Neural progenitor cell (in vitro differentiated cells): ENCODE measurements around the gene TP63. TPM values are rescaled to one million over a fixed set of nuclear protein-coding genes. Genes with fewer than 3 reads are reported as not detected.

ENCODE experiments used
- DNase-seq: peaks from one replicate; pipeline ENCODE4 v3.0.0-alpha.2; 2016; ENCODE audit warnings: low spot score
- H2AFZ ChIP-seq: fragments of 200-600 bp; sonication (generic); replicated peaks from 2 replicates; pipeline ENCODE4 v1.6.1; 2016; ENCODE audit warnings: antibody characterized with exemption
- H3F3A ChIP-seq: fragments of 200-600 bp; sonication (generic); 2 replicates; pipeline ENCODE4 v1.6.1; 2016; ENCODE audit warnings: antibody characterized with exemption, low read depth
- H3K27ac ChIP-seq: fragments of 200-600 bp; sonication (generic); 2 replicates; pipeline ENCODE4 v1.5.1; 2016; ENCODE audit warnings: mild to moderate bottlenecking
- H3K27me3 ChIP-seq: fragments of 200-600 bp; sonication (generic); 2 replicates; pipeline ENCODE4 v1.6.1; 2016; ENCODE audit warnings: mild to moderate bottlenecking, moderate library complexity
- H3K36me3 ChIP-seq: fragments of 200-600 bp; sonication (generic); 2 replicates; pipeline ENCODE4 v1.5.1; 2016
- H3K4me1 ChIP-seq: fragments of 200-600 bp; sonication (generic); 2 replicates; pipeline ENCODE4 v1.6.1; 2016; ENCODE audit warnings: mixed run types
- H3K4me2 ChIP-seq: fragments of 200-600 bp; sonication (generic); 2 replicates; pipeline ENCODE4 v1.6.1; 2016
- H3K4me3 ChIP-seq: fragments of 200-600 bp; sonication (generic); 2 replicates; pipeline ENCODE4 v1.5.1; 2016
- H3K79me2 ChIP-seq: fragments of 200-600 bp; sonication (generic); 2 replicates; pipeline ENCODE4 v1.6.1; 2016; ENCODE audit warnings: low read depth
- H3K9ac ChIP-seq: fragments of 200-600 bp; sonication (generic); 2 replicates; pipeline ENCODE4 v1.6.1; 2016
- H3K9me3 ChIP-seq: fragments of 200-600 bp; sonication (generic); 2 replicates; pipeline ENCODE4 v1.5.1; 2016; ENCODE audit warnings: low read depth
- H4K20me1 ChIP-seq: fragments of 200-600 bp; sonication (generic); 2 replicates; pipeline ENCODE4 v1.6.1; 2016; ENCODE audit warnings: low read depth
- H3K27ac Mint-ChIP-seq: 3 replicates; pipeline ENCODE4 v1.8.0; 2021; ENCODE audit warnings: mixed read lengths
- H3K27me3 Mint-ChIP-seq: 2 replicates; pipeline ENCODE4 v1.8.0; 2022; ENCODE audit warnings: low read depth, mild to moderate bottlenecking, inconsistent platforms, moderate library complexity, mixed read lengths; ENCODE audit not compliant: insufficient read depth
- H3K36me3 Mint-ChIP-seq: 3 replicates; pipeline ENCODE4 v1.8.0; 2021; ENCODE audit warnings: mixed read lengths
- H3K4me1 Mint-ChIP-seq: 3 replicates; pipeline ENCODE4 v1.8.0; 2021; ENCODE audit warnings: mixed read lengths
- H3K4me3 Mint-ChIP-seq: 3 replicates; pipeline ENCODE4 v1.8.0; 2021; ENCODE audit warnings: mild to moderate bottlenecking, moderate library complexity, mixed read lengths
- H3K9me3 Mint-ChIP-seq: 3 replicates; pipeline ENCODE4 v1.8.0; 2020; ENCODE audit warnings: mixed read lengths
- CTCF ChIP-seq: fragments of 200-600 bp; sonication (generic); IDR thresholded peaks from 2 replicates; pipeline ENCODE4 v1.5.1; 2017; ENCODE audit warnings: antibody characterized with exemption, mild to moderate bottlenecking
- EZH2 ChIP-seq: fragments of 200-600 bp; sonication (generic); IDR thresholded peaks from 2 replicates; pipeline ENCODE4 v1.6.1; 2017; ENCODE audit warnings: antibody characterized with exemption, mild to moderate bottlenecking, moderate library complexity
- EZH2phosphoT487 ChIP-seq: fragments of 200-600 bp; sonication (generic); IDR thresholded peaks from 2 replicates; pipeline ENCODE4 v1.6.1; 2017; ENCODE audit warnings: antibody characterized with exemption
- total RNA-seq: library from RNA; depleted of rRNA; stranded (reverse); fragments of >200 nt; gene quantifications from 2 replicates; pipeline ENCODE4 v1.2.3, GENCODE V29; 2015; ENCODE audit warnings: low replicate concordance

Gene TP63
- total RNA-seq, 1 donor from 2014 or later, result 0.62 TPM

GRCh38 chr3:189779166-189779565 is 148.0 kb downstream of the TP63 start:
- H3K9me3 ChIP-seq, result no peaks in the 10 kb centered on the region
- TF ChIP-seq EZH2 (no peak), CTCF (no peak), EZH2phosphoT487 (no peak)
- no peaks in the 10 kb centered on the region for H3K36me3 Mint-ChIP-seq
- no peaks in the 10 kb centered on the region for H3K9me3 Mint-ChIP-seq
- no peak overlapping the region for H3K9ac ChIP-seq
- no peak overlapping the region for H2AFZ ChIP-seq
- H3F3A ChIP-seq, result peaks cover 14% of the 10 kb centered on the region
- peaks cover 7% of the 10 kb centered on the region for H3K27me3 Mint-ChIP-seq
- DNase-seq, result peak; percentile 7
- H3K79me2 ChIP-seq, result no peaks in the 10 kb centered on the region
- H3K27ac Mint-ChIP-seq, result no peak overlapping the region
- no peak overlapping the region for H3K27ac ChIP-seq
- H3K4me2 ChIP-seq, result no peak overlapping the region
- H3K36me3 ChIP-seq, result no peaks in the 10 kb centered on the region
- H3K4me3 Mint-ChIP-seq, result peak overlapping the region; percentile 33
- H3K4me1 ChIP-seq, result peaks cover 19% of the 10 kb centered on the region
- no peak overlapping the region for H3K4me3 ChIP-seq
- peaks cover 100% of the 10 kb centered on the region for H3K27me3 ChIP-seq
- peaks cover 4% of the 10 kb centered on the region for H4K20me1 ChIP-seq
- H3K4me1 Mint-ChIP-seq, result peaks cover 12% of the 10 kb centered on the region

- no peaks in the 10 kb centered on the region for H3K9me3 Mint-ChIP-seq
- H4K20me1 ChIP-seq, result peaks cover 4% of the 10 kb centered on the region
- no peaks in the 10 kb centered on the region for H3K9me3 ChIP-seq
- no peak overlapping the region for H3K27ac ChIP-seq
- no peak overlapping the region for H2AFZ ChIP-seq
- H3K4me2 ChIP-seq, result no peak overlapping the region
- no peak overlapping the region for H3K9ac ChIP-seq
- no peak overlapping the region for H3K4me3 ChIP-seq
- TF ChIP-seq EZH2 (no peak), CTCF (no peak), EZH2phosphoT487 (no peak)
- peaks cover 95% of the 10 kb centered on the region for H3K27me3 ChIP-seq
- peaks cover 7% of the 10 kb centered on the region for H3K27me3 Mint-ChIP-seq
- no peaks in the 10 kb centered on the region for H3K36me3 ChIP-seq
- peaks cover 12% of the 10 kb centered on the region for H3K4me1 Mint-ChIP-seq
- no peaks in the 10 kb centered on the region for H3K36me3 Mint-ChIP-seq
- no peak overlapping the region for H3K27ac Mint-ChIP-seq
- no peak overlapping the region for H3K4me3 Mint-ChIP-seq
- no peaks in the 10 kb centered on the region for H3K79me2 ChIP-seq
- H3K4me1 ChIP-seq, result peaks cover 19% of the 10 kb centered on the region
- peaks cover 14% of the 10 kb centered on the region for H3F3A ChIP-seq
- no peak for DNase-seq
These were observed 149.5 kb downstream of the TP63 start for GRCh38 chr3:189780546-189781270.

GRCh38 chr3:189781415-189781814 is 150.2 kb downstream of the TP63 start:
- H3K27me3 Mint-ChIP-seq, result peaks cover 7% of the 10 kb centered on the region
- no peak overlapping the region for H3K27ac Mint-ChIP-seq
- peaks cover 88% of the 10 kb centered on the region for H3K27me3 ChIP-seq
- DNase-seq, result no peak
- H2AFZ ChIP-seq, result no peak overlapping the region
- H3K79me2 ChIP-seq, result no peaks in the 10 kb centered on the region
- peaks cover 4% of the 10 kb centered on the region for H4K20me1 ChIP-seq
- no peaks in the 10 kb centered on the region for H3K9me3 ChIP-seq
- H3K36me3 Mint-ChIP-seq, result no peaks in the 10 kb centered on the region
- no peak overlapping the region for H3K4me2 ChIP-seq
- no peaks in the 10 kb centered on the region for H3K9me3 Mint-ChIP-seq
- peaks cover 7% of the 10 kb centered on the region for H3F3A ChIP-seq
- no peaks in the 10 kb centered on the region for H3K36me3 ChIP-seq
- H3K4me1 ChIP-seq, result peaks cover 15% of the 10 kb centered on the region
- H3K4me3 ChIP-seq, result no peak overlapping the region
- no peak overlapping the region for H3K4me3 Mint-ChIP-seq
- no peak overlapping the region for H3K9ac ChIP-seq
- peaks cover 8% of the 10 kb centered on the region for H3K4me1 Mint-ChIP-seq
- no peak overlapping the region for H3K27ac ChIP-seq
- no peak for TF ChIP-seq EZH2phosphoT487
- TF ChIP-seq CTCF, result no peak
- no peak for TF ChIP-seq EZH2
